ENCODE results near the gene SKOR1. TPM values are rescaled to one million over a fixed set of nuclear protein-coding genes. Genes with fewer than 3 reads are reported as not detected.

Gene SKOR1
- total and polyA plus RNA-seq, 2 of the 4 experiments (the other 2 are of a cell fraction) = 0.03 TPM; not detected in 1

GRCh38 chr15:67834581-67835296 is 9.4 kb downstream of the SKOR1 start:
- ChIA-PET CTCF (interaction anchor here (0.8 kb wide), 1 partner anchor 334 kb away, joined by 4 read pairs; no protein-coding TSS in a partner anchor), POLR2A (ENCODE audit: unreplicated experiment) (no interaction called here)
- no peak overlapping the region for H3K56ac ChIP-seq (ENCODE audit: extremely low read depth, insufficient read depth, low read length)
- H3K23ac ChIP-seq (ENCODE audit: low read depth, low read length) = no peak overlapping the region
- peak overlapping the region; percentile 53 for H2AFZ ChIP-seq (replicated peaks; ENCODE audit: low read length, poor library complexity)
- H4K20me1 ChIP-seq (ENCODE audit: insufficient read depth, low read length) = no peaks in the 10 kb centered on the region
- no peak for DNase-seq
- H3K14ac ChIP-seq (replicated peaks; ENCODE audit: low read depth, low read length) = no peak overlapping the region
- no peak overlapping the region for H4K5ac ChIP-seq (ENCODE audit: low read depth, low read length)
- no peak overlapping the region for H2BK15ac ChIP-seq (ENCODE audit: low read depth, low read length)
- H2AK9ac ChIP-seq (replicated peaks; ENCODE audit: low read depth, low read length, poor library complexity) = no peak overlapping the region
- TF ChIP-seq CHD1 (IDR thresholded peaks at IDR 0.05; ENCODE audit: low read depth, low read length) (no peak), RAD21 (IDR thresholded peaks at IDR 0.05; ENCODE audit: low read length) (no peak), USF2 (IDR thresholded peaks at IDR 0.05; ENCODE audit: low read depth, low read length) (no peak), BHLHE40 (IDR thresholded peaks at IDR 0.05; ENCODE audit: low read depth, low read length) (no peak), MAZ (IDR thresholded peaks at IDR 0.05; ENCODE audit: borderline replicate concordance, low read depth, low read length) (no peak), POLR2A (IDR thresholded peaks at IDR 0.05; ENCODE audit: low read depth, low read length) (no peak)
- H3K4me3 ChIP-seq (ENCODE audit: insufficient read depth, low read depth, low read length) = no peak overlapping the region; the same call in 1 of the 2 replicates
- H2AK5ac ChIP-seq (ENCODE audit: low read depth, low read length) = no peak overlapping the region
- H3K27ac ChIP-seq (ENCODE audit: insufficient read depth, low read length) = no peak overlapping the region
- no peak overlapping the region for H3K4ac ChIP-seq (ENCODE audit: low read depth, low read length)
- H3K9ac ChIP-seq (ENCODE audit: low read depth, low read length) = no peak overlapping the region
- intact Hi-C loops (cut with micrococcal nuclease) (loop anchor here (2.0 to 10.0 kb wide), 5 partner anchors 292 to 770 kb away; partner anchors contain the start of genes MAP2K5 and SMAD3), dilution Hi-C loops (cut with HindIII; ENCODE audit: low sequenced_read_pairs, unreplicated experiment) (no loop called here), in situ Hi-C loops (cut with MboI; ENCODE audit: low sequenced_read_pairs) (loop anchor here (5.0 kb wide), 2 partner anchors 377 to 892 kb away; no protein-coding TSS in a partner anchor)
- H3K4me1 ChIP-seq (ENCODE audit: control insufficient read depth, insufficient read depth, low read length) = no peaks in the 10 kb centered on the region
- no peak overlapping the region for H4K8ac ChIP-seq (ENCODE audit: low read depth in 2 of 2, low read length in 2 of 2)
- H3K18ac ChIP-seq (ENCODE audit: low read depth, low read length) = no peak overlapping the region
- ATAC-seq (ENCODE audit: low read depth) = no peak
- H3K36me3 ChIP-seq (ENCODE audit: control insufficient read depth, insufficient read depth, low read length) = no peaks in the 10 kb centered on the region
- no peaks in the 10 kb centered on the region for H3K79me1 ChIP-seq (ENCODE audit: low read depth in 1 of 2, low read length in 2 of 2)
- H3K9me1 ChIP-seq (ENCODE audit: insufficient read depth, low read length) = no peaks in the 10 kb centered on the region
- BruUV-seq (replicated peaks) = no TSS peak
- H2BK20ac ChIP-seq (ENCODE audit: low read depth, low read length) = no peak overlapping the region
- H3K27me3 ChIP-seq (ENCODE audit: control insufficient read depth, insufficient read depth, low read length) = peaks cover 74% of the 10 kb centered on the region
- no peaks in the 10 kb centered on the region for H3K9me3 ChIP-seq (ENCODE audit: control insufficient read depth, insufficient read depth, low read length)
- H2BK120ac ChIP-seq (ENCODE audit: low read depth, low read length) = no peak overlapping the region
- WGBS, 2 experiments (ENCODE audit: extremely low coverage in 2 of 2, insufficient read length in 1 of 2) = 11% methylated on average over 10 of the region's 59 CpGs; no CpG with 5 or more reads in 1 of the 2 experiments
- H2BK5ac ChIP-seq (ENCODE audit: low read depth, low read length, poor library complexity, severe bottlenecking) = no peak overlapping the region
- no peak overlapping the region for H4K91ac ChIP-seq (ENCODE audit: insufficient read depth, low read depth, low read length)
- H3K4me2 ChIP-seq (ENCODE audit: low read depth, low read length) = peak overlapping the region; percentile 57
